GM19099 (cell line): ENCODE results near the gene RASGRF2.

Experiments used
- POLR2A ChIP-seq: IDR thresholded peaks from 3 replicates; pipeline ENCODE4 v1.6.1; 2011; ENCODE audit warnings: low read depth; ENCODE audit not compliant: insufficient read length; ENCODE audit errors: extremely low read depth

Gene RASGRF2

DNA sequence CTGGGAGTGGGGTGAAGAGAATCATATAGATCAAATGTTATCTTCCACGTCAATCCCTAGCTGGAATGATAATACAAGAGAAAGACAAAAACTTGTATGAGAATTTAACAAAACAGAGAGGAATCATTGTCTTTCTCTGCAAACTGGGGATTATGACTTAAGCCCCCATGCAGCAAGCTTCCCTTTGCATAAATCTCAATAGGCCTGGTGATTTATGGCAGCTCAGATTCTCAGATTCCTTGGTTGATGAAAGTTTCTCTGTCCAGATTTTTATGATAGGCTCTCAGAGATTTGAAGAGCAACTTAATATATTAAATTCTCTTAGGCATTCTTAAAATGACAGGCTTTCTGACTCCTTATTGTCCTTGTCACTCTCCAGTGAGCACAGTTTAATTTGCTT, 56.0 kb downstream of the RASGRF2 start:
- TF ChIP-seq POLR2A, result no peak

DNA sequence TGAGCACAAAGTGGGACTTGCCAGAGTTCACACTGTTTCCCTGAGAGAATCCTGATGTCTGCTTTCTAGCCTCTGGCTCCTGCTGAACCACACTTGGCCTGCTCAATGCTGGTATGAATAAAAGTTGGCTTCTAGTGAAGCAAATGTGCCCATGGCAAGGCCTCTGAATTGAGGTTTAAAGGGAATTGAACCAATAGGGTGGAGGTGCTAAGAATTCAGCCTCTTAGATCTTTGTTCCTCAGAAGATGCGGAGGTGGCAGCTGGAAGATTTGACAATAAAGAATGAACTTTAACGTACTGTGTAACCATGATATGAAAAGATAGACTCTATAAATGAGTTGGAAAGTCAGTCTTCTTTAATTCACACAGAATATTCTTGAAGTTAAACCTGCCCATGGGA, 57.2 kb downstream of the RASGRF2 start:
- no peak for TF ChIP-seq POLR2A

DNA sequence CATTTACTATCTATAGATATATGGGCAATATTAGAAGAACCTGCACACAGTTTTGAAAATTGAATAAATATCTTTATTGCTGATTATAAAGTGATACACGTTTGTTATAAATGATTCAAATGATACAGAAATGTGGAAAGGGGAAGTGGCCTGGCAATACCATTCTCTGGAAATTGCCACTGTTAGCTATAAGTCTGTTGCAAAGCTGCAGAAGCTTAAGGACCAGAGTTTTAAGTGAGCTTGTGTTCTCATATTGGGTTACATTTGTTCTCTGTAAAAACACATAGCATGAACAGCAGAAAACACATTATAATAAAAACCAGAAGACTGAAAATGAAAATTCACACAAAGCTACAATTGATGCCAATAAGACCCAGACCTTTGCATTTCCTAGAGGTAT, 59.6 kb downstream of the RASGRF2 start:
- no peak for TF ChIP-seq POLR2A

DNA sequence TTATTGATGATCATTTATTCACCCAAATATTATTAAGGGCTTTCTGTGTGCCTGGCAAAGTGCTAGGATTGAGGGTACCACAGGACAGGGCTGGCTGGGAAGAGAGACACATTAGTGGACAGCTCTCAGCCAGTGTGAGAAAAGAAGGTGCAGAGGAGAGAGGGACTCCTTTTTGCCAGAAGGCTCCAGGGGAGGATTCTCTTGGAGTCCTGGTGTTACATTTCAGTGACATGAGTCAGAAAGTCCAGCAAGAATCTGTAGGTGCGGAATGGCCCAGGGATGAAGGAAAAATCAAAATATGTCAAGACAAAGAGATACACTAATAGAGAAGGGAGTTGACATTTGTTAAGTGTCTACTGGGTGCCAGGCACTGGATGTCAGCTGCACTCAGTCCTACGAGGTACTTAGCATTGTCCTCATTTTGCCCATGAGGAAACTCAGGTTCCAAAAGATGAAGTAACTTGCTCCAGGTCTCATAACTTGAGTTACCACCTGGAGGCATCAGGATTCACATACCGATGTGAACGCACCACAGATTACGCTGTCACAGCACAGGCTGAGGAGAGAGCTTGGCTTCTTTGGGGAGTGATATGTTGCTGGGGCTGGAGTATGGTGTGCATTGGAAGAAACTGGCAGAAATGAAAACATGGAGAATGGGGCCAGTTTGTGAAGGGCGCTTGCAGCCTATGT, 60.5 kb downstream of the RASGRF2 start:
- TF ChIP-seq POLR2A, result no peak

DNA sequence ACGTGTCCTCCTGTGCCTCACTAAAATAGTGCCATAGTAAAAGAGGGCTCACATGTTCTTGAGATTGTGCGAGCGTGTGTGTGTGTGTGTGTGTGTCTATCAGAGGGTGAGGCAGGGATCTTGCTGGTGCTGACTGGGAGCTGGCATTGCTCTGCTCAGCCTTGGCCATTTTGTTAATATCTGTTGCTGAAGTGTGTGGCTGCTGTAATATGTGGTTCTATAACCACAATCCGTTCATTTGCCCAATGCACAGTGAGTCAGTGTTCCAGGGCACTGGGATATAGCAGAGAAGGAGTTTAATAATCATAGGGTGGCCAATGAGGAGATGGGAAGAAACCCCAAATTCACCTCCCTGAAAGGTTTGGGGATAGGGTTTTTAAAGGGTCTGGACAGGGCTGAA, 61.3 kb downstream of the RASGRF2 start:
- no peak for TF ChIP-seq POLR2A

DNA sequence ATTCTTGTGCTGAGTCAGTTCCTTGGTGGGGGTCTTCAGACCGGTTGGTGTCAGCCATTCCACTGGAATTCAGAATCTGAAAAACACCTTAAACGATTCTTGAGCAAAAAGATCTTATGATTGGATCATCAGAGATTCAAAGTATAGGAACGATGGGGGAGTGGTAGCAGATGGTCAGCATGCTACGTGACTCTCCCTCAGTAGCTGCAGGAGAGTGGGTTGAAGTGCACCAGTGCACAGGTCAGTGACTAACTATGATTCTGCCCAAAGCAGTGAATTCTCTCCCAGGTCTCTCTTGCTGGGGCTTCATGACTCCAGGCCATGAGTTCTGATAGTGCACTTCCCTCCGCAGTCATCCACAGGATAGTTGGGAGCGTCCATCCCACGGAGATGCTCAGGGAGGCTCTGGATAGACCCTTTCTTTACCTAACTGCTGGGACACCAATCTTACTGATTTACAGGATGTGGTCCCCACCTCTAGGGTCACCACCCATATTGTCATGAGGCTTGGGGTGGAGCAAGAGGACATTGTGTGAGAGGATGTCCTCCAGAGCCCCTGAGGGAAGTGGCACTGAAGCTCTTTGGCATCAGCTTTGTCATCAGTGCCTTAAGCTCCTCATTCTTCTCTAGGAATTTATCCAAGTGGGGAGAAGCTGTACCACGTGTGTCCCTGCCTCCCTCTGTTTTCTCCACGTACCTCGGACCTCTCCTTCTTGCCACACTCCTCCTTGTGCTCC, 62.0 kb downstream of the RASGRF2 start:
- TF ChIP-seq POLR2A, result no peak

DNA sequence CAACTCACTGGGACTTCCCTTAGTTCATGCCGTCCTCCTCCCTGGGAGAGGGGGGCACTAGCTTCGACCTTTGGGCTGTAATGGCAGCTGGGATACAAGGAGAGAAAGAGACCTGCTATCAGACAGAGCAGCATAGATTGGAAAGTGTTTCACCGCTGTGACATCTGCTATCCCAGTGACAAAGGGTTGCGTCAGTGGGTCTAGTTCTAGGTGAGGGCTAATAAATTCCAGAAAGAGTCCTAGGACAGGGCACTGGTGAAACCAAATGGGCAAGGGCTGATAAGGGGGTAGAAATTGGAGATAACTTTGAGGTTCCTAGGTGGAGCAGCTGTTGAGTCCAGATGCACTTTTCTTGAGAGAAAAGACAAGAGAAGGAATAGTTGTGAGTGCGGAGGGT, 62.5 kb downstream of the RASGRF2 start:
- no peak for TF ChIP-seq POLR2A

DNA sequence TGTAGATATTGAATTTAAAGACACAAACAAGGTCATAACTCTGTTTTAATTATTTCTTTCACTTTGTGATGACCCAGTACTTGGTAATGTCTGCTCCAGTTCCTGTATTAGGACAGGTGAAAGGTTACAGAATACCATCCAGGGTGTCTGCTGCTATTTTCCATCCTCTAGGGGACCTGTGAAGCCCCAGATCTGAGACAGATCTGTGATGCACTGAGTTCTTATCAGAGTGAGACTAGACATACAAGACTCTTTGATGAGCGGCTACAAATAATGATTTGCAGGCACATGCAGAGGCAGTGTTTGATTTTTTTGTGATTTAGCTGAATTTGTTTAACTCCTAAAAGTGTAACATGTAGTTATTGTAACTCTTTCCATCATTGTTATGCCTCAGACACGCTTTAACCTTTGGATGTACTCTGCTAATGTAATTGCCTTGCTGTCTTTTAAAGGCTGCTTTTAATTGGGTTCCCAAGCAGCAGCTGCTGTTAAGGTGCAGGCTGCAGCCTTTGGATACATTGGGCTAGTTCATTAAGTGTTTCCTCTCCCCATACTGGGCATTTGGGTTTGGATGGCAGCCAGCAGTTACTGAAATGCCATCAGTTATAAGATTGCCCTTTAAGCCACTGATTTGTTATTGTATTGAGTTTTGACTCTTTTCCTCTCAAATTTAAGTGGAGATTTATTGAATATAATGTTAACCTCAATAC, 63.3 kb downstream of the RASGRF2 start:
- no peak for TF ChIP-seq POLR2A

DNA sequence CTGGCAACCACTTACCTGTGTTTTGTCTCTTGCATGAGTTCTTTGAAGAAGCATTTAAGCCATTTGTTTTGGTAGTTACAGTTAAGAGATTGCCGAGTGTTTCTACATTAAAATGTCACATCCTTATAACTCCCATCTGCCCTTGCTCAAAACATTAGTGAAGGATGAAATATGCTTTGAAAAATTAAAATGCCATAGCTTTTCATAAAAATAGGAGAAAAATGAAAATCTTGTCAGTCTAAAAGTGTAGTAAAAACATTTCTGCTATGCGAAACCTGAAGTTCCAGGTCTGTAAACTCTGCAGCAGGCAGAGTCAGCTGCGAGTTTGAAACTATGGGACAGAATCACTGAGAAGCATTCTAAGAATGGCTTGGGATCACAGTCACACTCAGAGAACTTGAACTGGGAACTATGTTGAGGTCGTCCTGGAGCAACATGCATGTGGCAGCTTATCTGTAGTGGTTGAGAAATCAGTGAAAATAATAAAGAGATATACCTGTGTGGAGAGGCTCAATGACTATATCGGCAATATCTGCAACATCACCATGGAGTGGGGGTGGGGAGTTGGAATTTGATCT, 67.4 kb downstream of the RASGRF2 start:
- no peak for TF ChIP-seq POLR2A

DNA sequence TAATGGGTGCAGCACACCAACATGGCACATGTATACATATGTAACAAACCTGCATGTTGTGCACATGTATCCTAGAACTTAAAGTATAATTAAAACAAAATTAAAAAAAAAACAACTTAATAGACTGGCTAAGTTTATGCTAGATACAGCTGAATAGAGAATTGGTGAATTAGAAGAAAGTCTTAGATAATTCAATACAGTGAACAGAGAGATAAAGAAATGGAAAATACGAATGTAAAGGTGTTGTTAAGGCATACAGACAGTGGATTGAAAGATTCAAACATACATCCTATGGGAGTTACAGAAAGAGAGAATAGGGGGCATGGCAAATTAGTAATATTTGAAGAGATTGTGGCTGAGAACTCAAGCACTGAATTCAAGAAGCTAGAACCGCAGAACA, 75.4 kb downstream of the RASGRF2 start:
- TF ChIP-seq POLR2A, result no peak

DNA sequence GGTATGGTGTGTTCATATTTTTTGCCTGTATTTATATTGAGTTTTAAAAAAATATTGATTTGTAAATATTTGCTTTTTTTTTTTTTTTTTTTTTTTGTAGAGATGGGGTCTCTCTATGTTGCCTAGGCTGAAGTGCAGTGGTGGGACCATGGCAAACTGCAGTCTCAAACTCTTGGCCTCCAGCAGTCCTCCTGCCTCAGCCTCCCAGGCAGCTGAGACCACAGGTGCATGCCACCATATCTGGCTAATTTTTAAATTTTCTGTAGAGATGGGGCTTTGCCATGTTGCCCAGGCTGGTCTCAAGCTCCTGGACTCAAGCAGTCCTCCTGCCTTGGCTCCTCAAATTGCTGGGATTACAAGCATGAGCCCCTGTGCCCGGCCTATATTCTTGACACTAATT, 78.3 kb downstream of the RASGRF2 start:
- TF ChIP-seq POLR2A, result no peak

DNA sequence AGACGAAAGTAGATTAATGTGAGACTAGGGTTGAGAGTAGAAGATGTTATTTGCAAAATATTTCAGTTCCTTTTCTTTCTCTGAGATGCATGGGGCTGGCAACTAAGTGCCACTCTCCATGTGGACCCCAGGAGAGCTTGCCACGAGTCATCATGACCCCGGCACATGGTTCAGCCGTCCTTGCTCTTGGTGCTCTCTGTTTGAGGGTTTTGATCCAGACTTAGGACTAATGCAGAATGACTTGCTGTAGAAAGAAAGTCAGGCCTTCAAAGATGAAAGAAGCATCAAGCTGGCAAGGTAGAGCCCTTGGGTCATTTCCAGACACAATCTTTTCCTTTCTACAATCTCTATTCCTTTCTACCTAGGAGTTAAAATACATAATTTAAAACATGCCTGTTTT, 84.7 kb downstream of the RASGRF2 start:
- TF ChIP-seq POLR2A, result no peak

DNA sequence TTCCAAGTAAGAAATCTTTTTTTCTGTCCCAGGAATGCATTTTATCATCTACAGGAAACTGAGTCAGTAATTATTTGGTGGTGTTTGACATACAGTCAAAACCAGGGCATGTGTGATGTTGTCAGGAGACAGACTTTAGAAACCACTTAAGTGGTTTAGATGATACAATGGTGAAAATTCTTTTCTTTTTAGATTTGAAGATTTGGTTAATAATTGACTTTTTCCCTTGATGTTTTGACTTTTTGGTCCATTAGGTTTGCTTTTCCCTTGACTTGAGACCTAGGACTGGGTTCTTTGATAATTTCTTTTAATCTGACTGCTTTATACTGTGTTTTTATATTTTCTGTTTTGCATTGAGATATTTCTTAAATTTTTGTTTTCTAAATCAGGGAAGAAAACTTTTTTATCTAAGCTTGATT, 85.2 kb downstream of the RASGRF2 start:
- no peak for TF ChIP-seq POLR2A

DNA sequence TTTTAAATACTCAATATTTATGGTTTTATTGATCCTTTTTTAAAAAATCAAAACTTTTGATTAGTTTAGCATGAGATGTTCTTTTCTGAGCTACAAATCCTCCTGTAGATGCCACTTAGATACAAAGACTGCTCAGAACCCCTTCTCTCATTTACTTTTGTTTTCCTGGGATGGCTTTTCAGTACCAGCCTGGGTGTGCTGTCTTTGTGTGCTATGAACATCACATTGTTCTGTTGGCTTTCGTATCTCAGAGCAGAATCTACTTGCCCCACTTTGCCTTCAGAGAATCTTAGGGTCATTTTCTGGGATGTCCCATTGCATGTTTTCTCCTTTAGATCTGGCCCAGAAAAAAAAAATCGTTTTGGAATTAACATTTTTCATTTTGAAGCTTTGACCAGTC, 85.9 kb downstream of the RASGRF2 start:
- TF ChIP-seq POLR2A, result no peak

DNA sequence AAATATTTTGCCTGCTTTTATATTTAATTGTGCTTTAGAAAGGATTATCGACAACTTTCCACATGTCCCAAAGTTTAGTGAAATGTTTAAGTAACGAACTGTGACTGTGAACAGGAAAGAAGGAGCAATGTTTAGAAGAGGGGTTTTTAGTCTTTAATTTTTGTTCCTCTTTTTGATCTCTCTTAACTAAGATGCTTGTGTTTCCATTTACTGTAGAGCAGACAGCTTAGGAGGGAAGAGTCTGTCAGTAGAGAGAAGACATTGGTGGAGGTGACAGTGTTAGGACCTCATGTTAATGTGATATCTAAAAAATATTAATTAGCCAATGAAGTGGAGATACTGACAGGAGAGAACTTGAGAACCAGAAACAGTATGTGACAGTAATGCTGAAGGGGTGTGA, 92.2 kb downstream of the RASGRF2 start:
- no peak for TF ChIP-seq POLR2A

DNA sequence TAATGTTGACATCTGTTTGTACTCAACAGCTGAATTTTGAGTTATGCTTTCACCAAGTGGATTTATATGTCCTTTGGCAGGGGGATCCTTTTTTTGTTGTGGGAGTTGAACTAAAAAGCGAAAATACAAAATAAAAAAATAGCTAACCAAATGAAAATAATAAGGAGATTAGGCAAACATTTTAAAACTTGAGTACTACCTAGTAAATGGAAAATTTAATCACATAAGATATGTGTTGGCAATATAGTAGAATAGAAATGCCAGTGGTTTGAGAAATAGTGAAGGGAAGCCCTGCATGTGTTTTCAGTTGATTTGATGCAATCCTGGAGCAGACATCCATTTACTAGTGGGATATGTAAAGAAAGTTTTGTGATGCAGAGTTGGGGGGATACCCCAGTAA, 98.0 kb downstream of the RASGRF2 start:
- no peak for TF ChIP-seq POLR2A

DNA sequence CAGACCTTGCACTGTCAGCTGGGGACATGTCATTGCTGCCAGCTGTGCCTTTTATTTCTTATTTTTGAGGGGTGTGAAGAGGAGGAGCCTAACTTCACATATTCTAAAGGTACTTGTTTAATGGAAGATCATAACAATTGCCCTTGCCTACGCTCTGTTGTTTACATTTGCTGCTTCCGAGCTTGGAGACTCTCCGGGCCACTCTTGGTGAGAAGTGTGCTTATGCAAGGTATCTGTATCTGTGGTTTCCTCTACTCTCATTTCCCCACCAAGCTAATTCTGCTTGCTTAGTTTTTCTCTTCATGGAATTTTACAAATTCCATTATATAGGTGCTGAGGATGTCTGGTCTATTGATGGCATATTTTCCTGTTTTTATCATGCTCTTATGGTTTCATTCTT, 105.3 kb downstream of the RASGRF2 start:
- no peak for TF ChIP-seq POLR2A

DNA sequence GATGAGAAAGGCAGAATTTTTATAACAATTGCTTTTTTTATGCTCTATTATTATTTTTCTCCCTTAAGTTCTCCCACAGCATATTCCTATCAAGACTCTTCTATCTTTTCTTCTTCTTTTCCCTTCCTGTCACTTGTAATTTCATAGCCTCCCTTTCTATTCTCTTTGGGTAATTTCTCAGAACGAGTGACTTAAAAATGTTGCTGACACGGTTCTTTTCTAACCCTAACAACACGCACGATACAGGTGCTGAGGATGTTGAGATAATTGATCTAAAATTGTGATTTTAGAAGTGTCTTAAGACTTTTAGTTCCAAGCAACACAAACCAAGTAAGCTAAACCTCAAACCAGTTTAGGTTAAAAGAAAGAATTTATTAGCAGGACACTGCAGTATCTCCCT, 105.9 kb downstream of the RASGRF2 start:
- no peak for TF ChIP-seq POLR2A
